ENCODE data around the gene LRRC57.

LRRC57 gene

DNA sequence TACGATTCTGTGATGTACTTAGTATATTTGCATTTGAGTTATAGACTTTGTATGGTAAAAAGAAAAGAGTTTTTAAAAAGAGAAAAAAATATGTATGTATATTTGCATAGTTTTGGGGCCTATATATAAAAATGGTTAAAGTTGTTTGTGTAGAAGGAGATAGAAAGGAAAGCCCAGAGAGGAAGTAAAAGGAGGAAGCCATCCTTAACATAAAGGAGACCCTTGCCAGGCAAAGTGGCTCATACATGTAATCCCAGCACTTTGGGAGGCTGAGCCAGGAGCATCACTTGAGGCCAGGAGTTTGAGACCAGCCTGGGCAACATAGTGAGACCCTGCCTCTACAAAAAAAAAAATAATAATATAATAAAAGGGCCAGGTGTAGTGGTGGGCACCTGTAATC, 44.8 kb downstream of the LRRC57 start:
- in situ Hi-C loops (cut with HindIII; ENCODE audit: low sequenced_read_pairs), result no loop called here
- TF ChIP-seq, protein P1, sequence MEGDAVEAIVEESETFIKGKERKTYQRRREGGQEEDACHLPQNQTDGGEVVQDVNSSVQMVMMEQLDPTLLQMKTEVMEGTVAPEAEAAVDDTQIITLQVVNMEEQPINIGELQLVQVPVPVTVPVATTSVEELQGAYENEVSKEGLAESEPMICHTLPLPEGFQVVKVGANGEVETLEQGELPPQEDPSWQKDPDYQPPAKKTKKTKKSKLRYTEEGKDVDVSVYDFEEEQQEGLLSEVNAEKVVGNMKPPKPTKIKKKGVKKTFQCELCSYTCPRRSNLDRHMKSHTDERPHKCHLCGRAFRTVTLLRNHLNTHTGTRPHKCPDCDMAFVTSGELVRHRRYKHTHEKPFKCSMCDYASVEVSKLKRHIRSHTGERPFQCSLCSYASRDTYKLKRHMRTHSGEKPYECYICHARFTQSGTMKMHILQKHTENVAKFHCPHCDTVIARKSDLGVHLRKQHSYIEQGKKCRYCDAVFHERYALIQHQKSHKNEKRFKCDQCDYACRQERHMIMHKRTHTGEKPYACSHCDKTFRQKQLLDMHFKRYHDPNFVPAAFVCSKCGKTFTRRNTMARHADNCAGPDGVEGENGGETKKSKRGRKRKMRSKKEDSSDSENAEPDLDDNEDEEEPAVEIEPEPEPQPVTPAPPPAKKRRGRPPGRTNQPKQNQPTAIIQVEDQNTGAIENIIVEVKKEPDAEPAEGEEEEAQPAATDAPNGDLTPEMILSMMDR (IDR thresholded peaks at IDR 0.05; ENCODE audit: low read depth, low read length), result no peak
- H3K4me3 ChIP-seq (ENCODE audit: low read depth, low read length), result no peak overlapping the region
- no peak for DNase-seq (ENCODE audit: low read depth, low spot score)

DNA sequence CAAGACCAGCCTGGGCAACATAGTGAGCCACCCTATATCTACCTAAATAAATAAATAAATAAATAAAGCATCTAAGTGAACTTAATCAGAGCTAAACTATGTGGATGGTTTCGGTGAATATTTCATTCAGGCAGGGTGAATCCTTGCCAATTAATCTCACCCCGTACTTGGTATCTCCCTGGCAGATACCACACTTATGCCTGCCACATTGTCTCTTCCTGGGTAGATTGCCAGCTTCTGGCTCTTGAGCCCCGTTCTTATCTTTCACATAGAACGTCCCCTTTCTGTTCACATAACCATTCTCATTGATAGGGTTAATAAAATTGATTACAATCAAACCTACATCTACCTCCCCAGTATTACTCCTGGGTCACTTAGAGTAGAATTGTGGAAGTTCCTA, 46.1 kb downstream of the LRRC57 start:
- H3K4me3 ChIP-seq (ENCODE audit: low read depth, low read length), result no peak overlapping the region
- DNase-seq (ENCODE audit: low read depth, low spot score), result no peak
- in situ Hi-C loops (cut with HindIII; ENCODE audit: low sequenced_read_pairs), result no loop called here
- TF ChIP-seq, protein P1 (IDR thresholded peaks at IDR 0.05; ENCODE audit: low read depth, low read length), result no peak

DNA sequence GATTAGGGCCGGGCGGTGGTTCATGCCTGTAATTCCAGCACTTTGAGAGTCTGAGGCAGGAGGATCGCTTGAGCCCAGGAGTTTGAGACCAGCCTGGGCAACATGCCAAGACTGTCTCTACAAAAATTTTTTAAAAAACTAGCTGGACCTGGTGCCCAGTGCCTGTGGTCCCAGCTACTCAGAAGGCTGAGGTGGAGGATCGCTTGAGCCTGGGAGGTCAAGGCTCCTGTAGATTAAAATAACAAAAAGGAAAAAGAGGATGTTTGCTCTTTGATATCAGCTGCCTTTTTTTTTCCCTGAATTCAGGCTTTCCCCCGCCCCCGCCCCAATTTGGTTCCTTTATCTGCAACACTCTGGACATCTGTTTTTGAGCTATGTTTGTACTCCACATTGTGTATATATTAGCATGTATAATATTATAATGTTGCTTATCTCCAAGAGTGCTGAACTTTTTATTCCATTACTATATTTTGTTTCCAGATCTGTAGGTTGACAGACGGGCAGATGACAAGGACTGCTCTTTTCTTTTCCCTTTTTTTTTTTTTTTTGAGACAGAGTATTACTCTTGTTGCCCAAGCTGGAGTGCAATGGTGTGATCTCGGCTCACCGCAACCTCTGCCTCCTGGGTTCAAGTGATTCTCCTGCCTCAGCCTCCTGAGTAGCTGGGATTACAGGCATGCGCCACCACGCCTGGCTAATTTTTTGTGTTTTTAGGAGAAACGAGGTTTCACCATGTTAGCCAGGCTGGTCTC, 48.6 kb downstream of the LRRC57 start:
- TF ChIP-seq, protein P1 (IDR thresholded peaks at IDR 0.05; ENCODE audit: low read depth, low read length), result no peak
- in situ Hi-C loops (cut with HindIII; ENCODE audit: low sequenced_read_pairs), result no loop called here
- DNase-seq (ENCODE audit: low read depth, low spot score), result no peak
- no peak overlapping the region for H3K4me3 ChIP-seq (ENCODE audit: low read depth, low read length)

DNA sequence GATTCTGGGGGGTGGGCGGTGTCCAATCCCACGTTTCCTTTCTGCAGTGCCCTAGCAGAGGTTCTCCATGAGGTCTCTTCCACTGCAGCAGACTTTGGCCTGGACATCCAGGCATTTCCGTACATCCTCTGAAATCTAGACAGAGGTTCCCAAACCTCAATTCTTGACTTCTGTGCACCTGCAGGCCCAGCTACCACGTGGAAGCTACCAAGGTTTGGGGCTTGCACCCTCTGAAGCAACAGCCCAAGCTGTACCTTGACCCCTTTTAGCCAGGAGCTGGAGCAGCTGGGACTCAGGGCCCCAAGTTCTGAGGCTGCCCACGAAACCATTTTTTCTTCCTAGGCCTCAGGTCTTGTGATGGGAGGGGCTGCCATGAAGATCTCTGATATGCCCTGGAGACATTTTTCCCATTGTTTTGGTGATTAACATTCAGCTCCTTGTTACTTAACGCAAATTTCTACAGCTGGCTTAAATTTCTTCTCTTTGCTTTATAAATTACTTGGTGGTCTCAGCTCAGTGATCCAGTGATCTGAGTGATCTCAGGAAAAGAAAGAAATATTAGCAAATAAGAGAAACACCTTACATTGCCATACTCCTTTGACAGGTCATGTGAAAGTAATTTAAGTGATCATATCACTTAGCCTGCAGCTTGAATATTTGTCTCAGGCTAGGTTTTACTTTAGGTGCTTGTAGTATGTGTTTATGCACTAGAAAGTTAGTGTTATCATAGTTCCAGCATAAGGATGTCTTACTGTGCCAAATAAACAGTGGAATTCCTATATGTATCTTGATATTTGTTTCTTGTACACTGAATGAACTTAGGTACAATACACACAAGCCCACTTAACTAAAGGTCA, 50.2 kb downstream of the LRRC57 start:
- H3K4me3 ChIP-seq (ENCODE audit: low read depth, low read length), result no peak overlapping the region
- no peak for DNase-seq (ENCODE audit: low read depth, low spot score)
- in situ Hi-C loops (cut with HindIII; ENCODE audit: low sequenced_read_pairs), result no loop called here
- TF ChIP-seq, protein P1 (IDR thresholded peaks at IDR 0.05; ENCODE audit: low read depth, low read length), result no peak

DNA sequence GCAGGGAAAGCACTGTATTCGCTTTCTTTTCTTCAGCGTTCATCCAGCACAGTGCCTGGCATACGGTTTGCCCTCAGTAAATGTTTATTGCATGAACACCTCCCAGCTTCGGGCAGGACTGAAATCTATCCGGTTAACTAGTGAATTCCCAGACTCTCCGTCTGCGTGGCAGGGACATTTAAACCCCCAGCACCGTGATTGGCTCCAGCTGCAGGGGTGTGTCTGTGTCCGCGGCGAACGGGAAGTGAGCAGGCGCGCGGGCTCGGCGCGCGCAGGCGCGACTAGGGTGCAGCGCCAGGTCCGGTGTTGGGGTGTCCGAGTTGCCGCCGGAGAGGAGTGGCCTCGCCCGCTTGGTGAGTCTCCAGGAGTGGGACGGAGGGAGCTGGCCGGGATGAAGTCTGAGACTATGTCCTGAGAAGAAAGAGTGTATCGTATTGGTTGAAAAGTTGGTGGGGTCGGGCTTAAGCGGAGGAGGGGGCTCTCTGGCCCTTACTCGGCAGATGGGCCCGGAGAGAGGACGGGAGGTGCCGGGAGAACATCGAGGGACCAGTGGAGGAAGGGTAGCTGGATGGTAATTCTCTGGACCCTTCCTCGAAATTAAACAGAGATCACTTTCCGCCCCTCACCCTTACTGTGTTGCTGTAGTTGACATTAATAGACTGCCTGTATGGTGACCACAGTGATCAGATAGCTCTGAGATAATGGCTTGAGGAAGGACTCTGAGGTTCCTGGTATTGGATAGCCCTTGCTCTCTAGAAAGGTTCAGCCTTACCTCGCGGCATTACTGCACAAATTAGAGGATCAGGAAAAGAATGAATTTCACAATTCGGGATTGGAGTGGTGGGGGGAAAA, 53.0 kb downstream of the LRRC57 start, which contains the start of gene SNAP23:
Gene SNAP23 (plus strand): TSS at position 274 of the 852 bp plus-strand sequence. CDS start 16,213 bp downstream, outside the sequence.
- H3K4me3 ChIP-seq (ENCODE audit: low read depth, low read length), result peak within 1 kb of the TSS; percentile 81

More for the DNA sequence above, 53.0 kb downstream of the LRRC57 start, which contains the start of gene SNAP23:
- TF ChIP-seq, protein P1 (IDR thresholded peaks at IDR 0.05; ENCODE audit: low read depth, low read length), result no peak
- peak; percentile 96 for DNase-seq (ENCODE audit: low read depth, low spot score)
- in situ Hi-C loops (cut with HindIII; ENCODE audit: low sequenced_read_pairs), result no loop called here

All from astrocyte of the spinal cord (primary cell).